ENCODE measurements around the gene TVP23C. TPM values are rescaled to one million over a fixed set of nuclear protein-coding genes. Genes with fewer than 3 reads are reported as not detected.

Gene TVP23C
- total RNA-seq, 2 donors from 2014 or later = 19.5 to 26.5 TPM

DNA sequence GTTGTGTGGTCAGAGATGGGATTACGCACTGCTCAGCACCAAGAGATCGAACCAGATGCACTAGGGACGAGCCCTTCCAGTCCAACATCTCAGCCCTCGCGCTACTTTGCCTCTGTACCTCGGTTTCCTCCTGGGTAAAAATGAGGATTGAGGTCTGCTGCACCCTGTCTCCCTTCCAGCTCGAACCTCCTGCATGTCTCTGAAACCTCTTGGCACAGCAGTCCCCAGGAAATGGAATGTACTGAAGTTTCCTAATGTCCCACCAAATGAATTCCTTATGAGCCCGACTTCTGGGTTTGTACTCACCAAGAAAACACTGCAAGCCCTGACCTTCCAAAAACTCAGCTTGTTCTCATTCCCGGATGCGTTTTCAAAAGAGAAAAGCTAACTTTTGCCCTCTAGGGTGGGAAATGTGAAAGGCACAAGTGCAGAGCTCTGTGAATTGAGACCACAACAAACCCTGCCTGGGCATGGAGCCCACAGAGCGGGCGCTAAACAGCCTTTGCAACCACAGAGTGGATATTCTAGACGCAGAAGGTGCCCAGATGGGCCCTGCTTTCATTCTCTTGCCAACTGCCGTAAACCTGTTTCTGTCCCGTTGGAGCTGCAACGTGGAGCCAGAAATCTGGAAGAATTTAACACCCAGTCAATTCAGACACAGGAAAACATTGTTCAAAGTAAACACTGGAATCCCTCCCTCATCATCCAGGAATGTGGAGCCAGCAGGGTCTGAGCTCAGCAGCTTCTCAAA lies 106.1 kb downstream of the TVP23C start:
- ATAC-seq (replicated peaks in 1 of 2) (no peak), DNase-seq (no peak)
- Mint-ChIP-seq H3K27me3 (ENCODE audit: low read depth) (no peaks in the 10 kb centered on the region), H3K9me3 (peaks cover 2 to 9% of the 10 kb centered on the region in 2 donors), H3K4me1 (ENCODE audit: low read depth) (no peaks in the 10 kb centered on the region), H3K36me3 (ENCODE audit: insufficient read depth in 2 of 2) (peaks cover 7 to 10% of the 10 kb centered on the region in 2 donors), H3K27ac (no peak overlapping the region), H3K4me3 (no peak overlapping the region)

DNA sequence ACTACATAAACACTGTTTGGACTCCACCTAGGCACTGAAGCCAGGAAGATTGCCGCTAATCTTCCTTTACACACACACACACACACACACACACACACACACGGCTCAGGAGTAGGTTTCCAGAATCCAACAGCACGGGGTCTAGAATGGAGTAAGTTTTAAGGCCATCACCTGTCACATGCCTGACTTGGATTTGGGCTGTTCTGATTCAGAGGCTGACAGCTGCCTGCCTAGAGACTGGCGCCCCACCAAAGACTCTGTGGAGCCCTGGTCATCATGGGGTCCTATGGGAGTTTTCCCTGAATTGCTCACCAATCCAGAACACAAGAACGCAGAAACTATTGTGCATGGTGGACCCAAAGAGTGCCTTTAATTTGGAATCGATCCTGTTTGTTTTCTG lies 106.8 kb downstream of the TVP23C start:
- DNase-seq = no peak
- Mint-ChIP-seq H3K27me3 (ENCODE audit: low read depth) (no peaks in the 10 kb centered on the region), H3K9me3 (peaks cover 2 to 9% of the 10 kb centered on the region in 2 donors), H3K4me1 (ENCODE audit: low read depth) (no peaks in the 10 kb centered on the region), H3K27ac (no peak overlapping the region), H3K36me3 (ENCODE audit: insufficient read depth in 2 of 2) (peaks cover 7 to 10% of the 10 kb centered on the region in 2 donors), H3K4me3 (no peak overlapping the region)
- no peak for ATAC-seq (replicated peaks in 1 of 2)

DNA sequence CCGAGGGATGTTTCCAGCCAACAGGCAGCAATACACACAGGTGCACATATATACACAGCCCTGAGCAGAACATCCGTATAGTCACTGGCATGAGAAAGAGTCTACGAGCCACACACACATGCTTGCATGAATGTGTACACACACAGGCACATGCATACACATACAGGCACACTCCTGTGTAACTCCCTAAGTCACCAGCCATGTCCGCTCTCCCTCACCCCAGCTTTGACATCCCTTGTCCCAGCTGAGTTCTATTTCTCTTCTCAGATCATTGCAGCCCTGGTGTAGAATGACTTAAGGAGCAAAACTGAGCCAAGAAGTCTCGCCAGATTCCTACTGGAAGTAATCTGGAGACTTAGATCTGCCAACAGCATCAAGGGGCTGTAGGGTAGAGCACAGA lies 108.9 kb downstream of the TVP23C start:
- H3K9me3 Mint-ChIP-seq = peaks cover 2 to 9% of the 10 kb centered on the region in 2 donors
- H3K4me1 Mint-ChIP-seq (ENCODE audit: low read depth) = no peaks in the 10 kb centered on the region
- H3K27ac Mint-ChIP-seq = no peak overlapping the region
- DNase-seq = no peak
- no peak overlapping the region for H3K4me3 Mint-ChIP-seq
- no peaks in the 10 kb centered on the region for H3K27me3 Mint-ChIP-seq (ENCODE audit: low read depth)
- peaks cover 7 to 8% of the 10 kb centered on the region in 2 donors for H3K36me3 Mint-ChIP-seq (ENCODE audit: insufficient read depth in 2 of 2)
- ATAC-seq (replicated peaks in 1 of 2) = no peak

DNA sequence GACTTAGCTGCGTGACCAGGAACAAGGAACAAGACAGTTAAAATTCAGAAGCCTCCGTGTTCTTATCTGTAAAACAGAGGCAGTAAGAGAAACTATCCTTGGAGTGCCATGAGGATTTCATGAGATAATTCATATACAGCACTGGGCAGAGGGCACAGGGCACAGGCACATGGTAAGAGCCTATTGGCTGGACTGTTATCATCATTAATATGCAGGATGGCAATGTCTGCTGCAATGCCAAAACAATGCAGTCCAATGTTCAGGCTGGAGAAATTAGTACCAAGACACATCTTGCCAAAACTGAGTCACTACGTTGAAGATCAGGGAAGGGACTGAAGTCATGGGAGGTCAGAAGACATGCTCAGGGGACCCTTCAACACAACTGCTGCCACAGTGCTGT lies 109.5 kb downstream of the TVP23C start:
- Mint-ChIP-seq H3K27me3 (ENCODE audit: low read depth) (no peaks in the 10 kb centered on the region), H3K9me3 (peaks cover 2 to 9% of the 10 kb centered on the region in 2 donors), H3K4me1 (ENCODE audit: low read depth) (no peaks in the 10 kb centered on the region), H3K4me3 (no peak overlapping the region), H3K36me3 (ENCODE audit: insufficient read depth in 2 of 2) (peaks cover 7 to 8% of the 10 kb centered on the region in 2 donors), H3K27ac (no peak overlapping the region)
- ATAC-seq (replicated peaks in 1 of 2) (no peak), DNase-seq (no peak)

DNA sequence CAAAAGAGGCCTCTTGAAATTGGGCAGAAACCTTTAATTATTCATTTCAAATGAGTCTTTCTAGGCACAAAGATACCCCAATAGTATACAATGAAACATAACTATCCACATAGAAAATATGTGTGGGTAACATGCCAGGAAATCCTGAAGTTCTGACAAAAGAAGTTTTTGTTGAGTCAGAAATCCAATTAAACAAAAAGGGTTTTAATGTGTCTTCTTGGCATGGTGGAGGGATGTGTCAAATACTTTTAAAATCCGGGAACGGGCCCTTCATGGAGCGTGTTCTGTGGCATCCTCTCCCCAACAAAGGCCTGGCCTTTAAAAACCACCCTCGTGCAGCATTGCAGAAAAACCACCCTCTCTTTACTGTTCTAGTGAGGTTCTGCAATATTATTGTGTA lies 110.0 kb downstream of the TVP23C start:
- Mint-ChIP-seq H3K4me1 (ENCODE audit: low read depth) (no peaks in the 10 kb centered on the region), H3K9me3 (peaks cover 2 to 9% of the 10 kb centered on the region in 2 donors), H3K36me3 (ENCODE audit: insufficient read depth in 2 of 2) (peaks cover 7 to 8% of the 10 kb centered on the region in 2 donors), H3K4me3 (no peak overlapping the region), H3K27me3 (ENCODE audit: low read depth) (no peaks in the 10 kb centered on the region), H3K27ac (no peak overlapping the region)
- no peak for ATAC-seq (replicated peaks in 1 of 2)
- no peak for DNase-seq

DNA sequence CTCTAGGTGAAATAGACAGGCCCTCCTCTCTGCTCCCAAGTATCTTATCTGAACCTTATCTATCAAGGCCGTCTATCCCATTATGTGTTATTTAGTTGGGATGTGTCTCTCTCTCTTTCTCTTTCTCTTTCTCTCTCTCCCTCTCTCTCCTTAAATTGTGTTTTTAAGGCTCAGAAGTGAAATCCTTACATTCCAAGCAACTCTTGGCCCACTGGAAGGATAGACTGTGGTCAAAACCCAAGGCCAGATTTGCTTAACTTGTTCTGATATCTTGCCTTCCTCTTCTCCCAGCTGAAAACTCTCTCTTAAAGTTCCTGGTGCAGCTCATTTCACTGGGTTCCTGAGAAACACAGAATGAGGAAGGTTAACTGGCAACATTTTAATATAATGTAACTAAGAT lies 110.5 kb downstream of the TVP23C start:
- ATAC-seq (replicated peaks in 1 of 2) = no peak
- H3K4me1 Mint-ChIP-seq (ENCODE audit: low read depth) = no peaks in the 10 kb centered on the region
- H3K36me3 Mint-ChIP-seq (ENCODE audit: insufficient read depth in 2 of 2) = peaks cover 7 to 8% of the 10 kb centered on the region in 2 donors
- H3K27ac Mint-ChIP-seq = no peak overlapping the region
- no peak for DNase-seq
- no peak overlapping the region for H3K4me3 Mint-ChIP-seq
- H3K9me3 Mint-ChIP-seq = peaks cover 2 to 9% of the 10 kb centered on the region in 2 donors
- H3K27me3 Mint-ChIP-seq (ENCODE audit: low read depth) = no peaks in the 10 kb centered on the region

Other genes starting within 250 kb of the TVP23C start
- under 1 TPM in 1 of 2 donors, not detected in 1; 0.50 TPM for gene TEKT3, start 221.9 kb downstream of the TVP23C start, total RNA-seq
- gene CDRT4, start 95.9 kb downstream of the TVP23C start, total RNA-seq = 10 to 100 TPM; 12.8 to 16.2 TPM
- gene FBXW10B, start 56.2 kb upstream of the TVP23C start, total RNA-seq = 1 to 10 TPM; 1.2 to 1.5 TPM
- gene TRIM16, start 120.8 kb upstream of the TVP23C start, total RNA-seq = 10 to 100 TPM; 20.8 to 23.7 TPM
- 10 to 100 TPM; 20.4 to 26.8 TPM for gene ZNF286A, start 136.3 kb upstream of the TVP23C start, total RNA-seq
- under 1 TPM in 1 of 2 donors, not detected in 1; 0.74 TPM for gene TBC1D26, start 168.8 kb upstream of the TVP23C start, total RNA-seq

Measured in activated T-cell treated with anti-CD3 and anti-CD28 coated beads, Interleukin-2, amount 50 U/mL, for 72 hours (primary cell).